IMR-90 (cell line): Measurements from ENCODE around the gene KCTD12.

Experiments
- BHLHE40 ChIP-seq: fragments of 150-350 bp; IDR thresholded peaks from 2 replicates; pipeline ENCODE4 v1.6.1; 2016; ENCODE audit warnings: mild to moderate bottlenecking, low read depth, low read length
- CEBPB ChIP-seq: IDR thresholded peaks from 2 replicates; pipeline ENCODE4 v1.6.1; 2012; ENCODE audit warnings: low read depth, low read length, improper control_type of control experiment
- CHD1 ChIP-seq: IDR thresholded peaks from 2 replicates; pipeline ENCODE4 v1.6.1; 2012; ENCODE audit warnings: low read depth, low read length, improper control_type of control experiment
- FOS ChIP-seq: fragments of 150-350 bp; IDR thresholded peaks from 2 replicates; pipeline ENCODE4 v1.6.1; 2016; ENCODE audit warnings: low read depth, low read length
- MXI1 ChIP-seq: IDR thresholded peaks from 2 replicates; pipeline ENCODE4 v1.6.1; 2012; ENCODE audit warnings: low read depth, mild to moderate bottlenecking, low read length, moderate library complexity, borderline replicate concordance
- POLR2A ChIP-seq: IDR thresholded peaks from 2 replicates; pipeline ENCODE4 v1.6.1; 2012; ENCODE audit warnings: mild to moderate bottlenecking, low read depth, low read length
- RAD21 ChIP-seq: IDR thresholded peaks from 2 replicates; pipeline ENCODE4 v1.6.1; 2012; ENCODE audit warnings: low read length, improper control_type of control experiment
- SMC3 ChIP-seq: fragments of 150-350 bp; IDR thresholded peaks from 2 replicates; pipeline ENCODE4 v1.6.1; 2016; ENCODE audit warnings: low read depth, mild to moderate bottlenecking, antibody characterized with exemption, low read length, moderate library complexity
- TF ChIP-seq, protein P1 (sequence below): conservative IDR thresholded peaks from 2 replicates; pipeline ENCODE4 v1.5.1; 2012; ENCODE audit warnings: mild to moderate bottlenecking, low read depth, low read length, improper control_type of control experiment
- TF ChIP-seq, protein P2 (sequence below): fragments of 150-350 bp; IDR thresholded peaks from 2 replicates; pipeline ENCODE4 v1.6.1; 2016; ENCODE audit warnings: low read depth, mild to moderate bottlenecking, low read length, moderate library complexity, borderline replicate concordance
- TF ChIP-seq, protein P3 (sequence below): fragments of 150-350 bp; IDR thresholded peaks from 2 replicates; pipeline ENCODE4 v1.6.1; 2017; ENCODE audit warnings: mild to moderate bottlenecking, antibody characterized with exemption, low read length, low read depth

- TF ChIP-seq, protein P1, sequence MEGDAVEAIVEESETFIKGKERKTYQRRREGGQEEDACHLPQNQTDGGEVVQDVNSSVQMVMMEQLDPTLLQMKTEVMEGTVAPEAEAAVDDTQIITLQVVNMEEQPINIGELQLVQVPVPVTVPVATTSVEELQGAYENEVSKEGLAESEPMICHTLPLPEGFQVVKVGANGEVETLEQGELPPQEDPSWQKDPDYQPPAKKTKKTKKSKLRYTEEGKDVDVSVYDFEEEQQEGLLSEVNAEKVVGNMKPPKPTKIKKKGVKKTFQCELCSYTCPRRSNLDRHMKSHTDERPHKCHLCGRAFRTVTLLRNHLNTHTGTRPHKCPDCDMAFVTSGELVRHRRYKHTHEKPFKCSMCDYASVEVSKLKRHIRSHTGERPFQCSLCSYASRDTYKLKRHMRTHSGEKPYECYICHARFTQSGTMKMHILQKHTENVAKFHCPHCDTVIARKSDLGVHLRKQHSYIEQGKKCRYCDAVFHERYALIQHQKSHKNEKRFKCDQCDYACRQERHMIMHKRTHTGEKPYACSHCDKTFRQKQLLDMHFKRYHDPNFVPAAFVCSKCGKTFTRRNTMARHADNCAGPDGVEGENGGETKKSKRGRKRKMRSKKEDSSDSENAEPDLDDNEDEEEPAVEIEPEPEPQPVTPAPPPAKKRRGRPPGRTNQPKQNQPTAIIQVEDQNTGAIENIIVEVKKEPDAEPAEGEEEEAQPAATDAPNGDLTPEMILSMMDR, result no peak
- TF ChIP-seq CHD1, result no peak
- TF ChIP-seq POLR2A, result no peak
- TF ChIP-seq, protein P2, sequence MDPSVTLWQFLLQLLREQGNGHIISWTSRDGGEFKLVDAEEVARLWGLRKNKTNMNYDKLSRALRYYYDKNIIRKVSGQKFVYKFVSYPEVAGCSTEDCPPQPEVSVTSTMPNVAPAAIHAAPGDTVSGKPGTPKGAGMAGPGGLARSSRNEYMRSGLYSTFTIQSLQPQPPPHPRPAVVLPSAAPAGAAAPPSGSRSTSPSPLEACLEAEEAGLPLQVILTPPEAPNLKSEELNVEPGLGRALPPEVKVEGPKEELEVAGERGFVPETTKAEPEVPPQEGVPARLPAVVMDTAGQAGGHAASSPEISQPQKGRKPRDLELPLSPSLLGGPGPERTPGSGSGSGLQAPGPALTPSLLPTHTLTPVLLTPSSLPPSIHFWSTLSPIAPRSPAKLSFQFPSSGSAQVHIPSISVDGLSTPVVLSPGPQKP, result no peak
- no peak for TF ChIP-seq MXI1
- no peak for TF ChIP-seq BHLHE40
- TF ChIP-seq RAD21, result no peak
- TF ChIP-seq, protein P3, sequence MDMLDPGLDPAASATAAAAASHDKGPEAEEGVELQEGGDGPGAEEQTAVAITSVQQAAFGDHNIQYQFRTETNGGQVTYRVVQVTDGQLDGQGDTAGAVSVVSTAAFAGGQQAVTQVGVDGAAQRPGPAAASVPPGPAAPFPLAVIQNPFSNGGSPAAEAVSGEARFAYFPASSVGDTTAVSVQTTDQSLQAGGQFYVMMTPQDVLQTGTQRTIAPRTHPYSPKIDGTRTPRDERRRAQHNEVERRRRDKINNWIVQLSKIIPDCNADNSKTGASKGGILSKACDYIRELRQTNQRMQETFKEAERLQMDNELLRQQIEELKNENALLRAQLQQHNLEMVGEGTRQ, result no peak
- no peak for TF ChIP-seq CEBPB
- TF ChIP-seq FOS, result no peak
- no peak for TF ChIP-seq SMC3
Observed at GRCh38 chr13:76864259-76864658, 21.9 kb downstream of the KCTD12 start.
